ENCODE results near the gene EPRS1. TPM values are rescaled to one million over a fixed set of nuclear protein-coding genes. Genes with fewer than 3 reads are reported as not detected.

The EPRS1 gene
- total RNA-seq, 1 experiment from 2014 or later = 121 TPM

DNA sequence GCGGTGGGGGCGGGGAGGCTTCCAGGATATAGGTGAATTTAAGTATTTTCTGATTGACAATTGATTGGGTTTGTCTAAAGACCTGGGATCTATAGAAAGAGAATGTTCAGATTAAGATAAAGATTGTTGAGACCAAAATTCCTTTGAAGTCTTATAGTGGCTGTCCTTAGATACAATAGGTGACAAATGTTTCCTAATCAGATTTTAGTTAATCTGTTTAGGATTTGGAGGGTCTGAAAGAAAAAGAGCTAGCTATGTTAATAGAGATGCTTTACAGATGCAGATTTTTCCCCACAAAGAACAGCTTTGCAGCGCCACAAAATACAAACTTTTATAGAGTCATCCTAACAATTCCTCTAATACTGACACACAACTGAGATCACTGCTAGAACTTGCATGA lies 14.6 kb upstream of the EPRS1 start:
- H4K91ac ChIP-seq (ENCODE audit: insufficient read length, low read depth, low read length) = no peak overlapping the region
- H3K9me3 ChIP-seq (ENCODE audit: control insufficient read depth, low read depth, low read length) = no peaks in the 10 kb centered on the region
- H4K8ac ChIP-seq (replicated peaks; ENCODE audit: insufficient read length, low read depth, low read length) = no peak overlapping the region
- no peaks in the 10 kb centered on the region for H4K20me1 ChIP-seq (ENCODE audit: control insufficient read depth, insufficient read depth, insufficient read length)
- H3K4ac ChIP-seq (ENCODE audit: low read depth, low read length) = no peak overlapping the region
- no peaks in the 10 kb centered on the region for H3K27me3 Mint-ChIP-seq (ENCODE audit: low read depth)
- no peak overlapping the region for H3K23ac ChIP-seq (ENCODE audit: insufficient read length, low read depth, low read length)
- H2BK12ac ChIP-seq (ENCODE audit: insufficient read length, low read depth, low read length) = no peak overlapping the region
- H2BK15ac ChIP-seq (ENCODE audit: low read depth, low read length) = no peak overlapping the region
- no peak for DNase-seq
- H3K27me3 ChIP-seq (ENCODE audit: insufficient read depth, low read length) = no peaks in the 10 kb centered on the region
- TF ChIP-seq CTCF (conservative IDR thresholded peaks at IDR 0.05) = no peak
- H3K18ac ChIP-seq (ENCODE audit: insufficient read length, low read depth, low read length) = no peak overlapping the region
- no peaks in the 10 kb centered on the region for H3K79me2 ChIP-seq (ENCODE audit: insufficient read depth, low read length)
- H2AFZ ChIP-seq (ENCODE audit: low read length) = no peak overlapping the region
- no peak overlapping the region for H3K9ac ChIP-seq (ENCODE audit: extremely low read depth, insufficient read length, low read length)
- H3K36me3 Mint-ChIP-seq (ENCODE audit: insufficient read depth in 1 of 3, low read depth in 3 of 3) = peaks cover 4 to 25% (median 14%) of the 10 kb centered on the region in 3 experiments; a peak in 6 of 7 replicates
- H2BK20ac ChIP-seq (ENCODE audit: low read depth, low read length, poor library complexity, severe bottlenecking) = no peak overlapping the region
- no peak overlapping the region for H3K27ac ChIP-seq (ENCODE audit: insufficient read length, low read depth, low read length)
- no peaks in the 10 kb centered on the region for H3K79me1 ChIP-seq (ENCODE audit: insufficient read depth, low read depth, low read length, poor library complexity, severe bottlenecking)
- no peaks in the 10 kb centered on the region for H3K23me2 ChIP-seq (ENCODE audit: insufficient read length, low read depth, low read length, poor library complexity, severe bottlenecking)
- no peak overlapping the region for H3K56ac ChIP-seq (ENCODE audit: insufficient read length, low read depth, low read length)
- no peak overlapping the region for H2BK120ac ChIP-seq (ENCODE audit: low read depth, low read length, poor library complexity, severe bottlenecking)
- H3K4me3 Mint-ChIP-seq = no peak overlapping the region
- no peak overlapping the region for H3K4me2 ChIP-seq (ENCODE audit: insufficient read depth, insufficient read length, low read length)
- no peak overlapping the region for H4K5ac ChIP-seq (ENCODE audit: insufficient read length, low read depth, low read length)
- H3K9me3 Mint-ChIP-seq = no peaks in the 10 kb centered on the region
- no peak overlapping the region for H2AK5ac ChIP-seq (ENCODE audit: insufficient read length, low read length)
- peak overlapping the region in 2 of 3 experiments; percentile 64 to 82; a peak in 3 of 7 replicates for H3K27ac Mint-ChIP-seq
- peaks cover 8 to 14% of the 10 kb centered on the region in 2 experiments for H3K4me1 Mint-ChIP-seq
- WGBS (ENCODE audit: extremely low coverage, insufficient read length, low lambda C conversion rate) = no CpG with 5 or more reads among the region's 3 CpGs
- no peak overlapping the region for H3T11ph ChIP-seq (ENCODE audit: low read length)
- no peak overlapping the region for H2BK5ac ChIP-seq (ENCODE audit: insufficient read length, low read length)
- H3K14ac ChIP-seq (ENCODE audit: insufficient read depth, low read length) = no peak overlapping the region
- H3K4me1 ChIP-seq (ENCODE audit: insufficient read depth, low read length) = no peaks in the 10 kb centered on the region

All from H9 (cell line).